HCEC 1CT (cell line): ENCODE measurements around the gene NFE2L2.
"Not testable (repeated sequence)": the region's sequence is repeated elsewhere in the genome, so short reads cannot be mapped to it uniquely, and the experiment has no call there.

Experiments
- DNase-seq: peaks from one replicate; pipeline ENCODE4 v3.0.0-alpha.2; 2017

The NFE2L2 gene

DNA sequence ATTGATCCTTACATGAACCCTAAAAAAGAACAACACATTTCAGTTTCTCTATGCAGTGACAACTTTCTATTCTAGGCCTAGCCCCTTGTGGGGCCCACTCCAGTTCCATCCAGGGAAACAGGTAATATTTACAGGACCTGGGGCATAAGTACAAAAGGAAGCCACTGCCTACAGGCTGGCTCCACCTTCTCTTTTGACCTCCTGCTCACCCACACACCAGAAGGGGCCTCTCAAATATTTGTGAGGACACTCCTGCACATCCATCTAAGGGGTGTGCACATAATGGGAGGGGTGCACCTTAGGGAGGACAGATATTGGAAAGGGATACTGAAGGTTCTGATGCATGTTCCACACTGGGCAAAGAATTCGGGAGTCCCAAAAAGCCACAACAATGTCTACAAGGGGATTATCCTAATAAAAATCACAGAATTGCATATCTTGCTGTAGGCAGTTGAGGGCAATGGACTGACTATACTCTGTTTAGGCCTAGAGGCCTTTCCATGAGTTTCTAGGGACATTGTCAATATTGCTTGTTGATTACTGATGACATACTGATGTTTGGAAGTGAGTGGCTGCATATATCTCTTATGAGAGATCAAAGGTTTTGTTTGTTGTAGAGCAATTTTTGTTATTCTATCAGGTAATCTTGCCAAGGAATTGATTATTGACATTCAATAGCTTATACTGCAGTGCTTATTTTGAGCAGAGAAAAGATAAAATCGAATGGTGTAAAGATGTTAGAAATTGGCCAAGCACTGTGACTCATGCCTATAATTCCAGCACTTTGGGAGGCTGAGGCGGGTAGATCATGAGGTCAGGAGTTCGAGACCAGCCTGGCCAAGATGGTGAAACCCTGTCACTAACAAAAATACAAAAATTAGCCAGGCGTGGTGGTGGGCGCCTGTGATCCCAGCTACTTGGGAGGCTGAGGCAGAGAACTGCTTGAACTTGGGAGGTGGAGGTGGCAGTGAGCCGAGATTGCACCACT lies 75.8 kb downstream of the NFE2L2 start:
- no peak for DNase-seq

GRCh38 chr2:177187631-177188312 lies 76.8 kb downstream of the NFE2L2 start:
- peak; percentile 73 for DNase-seq

- DNase-seq = not testable (repeated sequence)
These were observed 78.5 kb downstream of the NFE2L2 start for GRCh38 chr2:177186038-177186437.

GRCh38 chr2:177184606-177185005 lies 79.9 kb downstream of the NFE2L2 start:
- no peak for DNase-seq

DNA sequence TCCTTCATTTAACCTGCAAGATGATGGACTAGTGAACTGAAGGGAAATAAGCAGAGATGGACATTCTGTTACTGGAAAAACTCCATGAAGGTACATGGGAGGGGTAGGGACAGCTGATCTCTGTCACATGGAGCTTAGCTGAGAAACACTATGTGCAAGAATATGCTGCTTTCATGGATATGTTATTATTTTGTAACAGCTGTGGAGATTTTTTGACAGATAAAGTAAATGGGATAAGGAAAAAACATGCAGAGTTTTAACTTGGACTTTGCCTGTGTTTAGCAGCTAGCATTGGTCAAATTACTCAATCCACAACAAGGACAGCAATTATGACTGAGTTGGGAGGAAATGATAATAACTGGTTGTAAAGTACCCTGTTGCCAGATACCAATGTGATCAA lies 80.7 kb downstream of the NFE2L2 start:
- no peak for DNase-seq
